ENCODE data around the gene KNG1. TPM values are rescaled to one million over a fixed set of nuclear protein-coding genes. Genes with fewer than 3 reads are reported as not detected.

The KNG1 gene
- total RNA-seq, 4 donors from 2014 or later, result 1.6 to 2.0 TPM; not detected in 2

GRCh38 chr3:186691676-186692075, 25.5 kb upstream of the KNG1 start:
- H3K27ac ChIP-seq, result no peak overlapping the region
- no peaks in the 10 kb centered on the region for H3K9me3 ChIP-seq
- H3K4me3 ChIP-seq, result no peak overlapping the region
- WGBS, 2 donors (ENCODE audit: low coverage in 1 of 2), result 85 to 100% methylated on average over 3 to 7 of the region's 7 CpGs
- DNase-seq, result no peak
- in situ Hi-C loops (cut with MboI; ENCODE audit: low pct_ligation_motif_present in 1 of 4, low pct_unique_long_range_greater_than_20kb in 1 of 4, low sequenced_read_pairs in 3 of 4), result no loop called here
- intact Hi-C loops (cut with DNase I; ENCODE audit: low total_unique reads), result no loop called here
- H3K36me3 ChIP-seq, result no peaks in the 10 kb centered on the region
- TF ChIP-seq POLR2A (IDR thresholded peaks at IDR 0.05) (no peak), CTCF (IDR thresholded peaks at IDR 0.05) (no peak), POLR2AphosphoS5 (IDR thresholded peaks at IDR 0.05) (no peak), EP300 (IDR thresholded peaks at IDR 0.05; ENCODE audit: low read depth) (no peak)
- no peaks in the 10 kb centered on the region for H3K27me3 ChIP-seq
- no peaks in the 10 kb centered on the region for H3K4me1 ChIP-seq

GRCh38 chr3:186693843-186694242, 23.3 kb upstream of the KNG1 start:
- TF ChIP-seq CTCF (IDR thresholded peaks at IDR 0.05) (no peak), EP300 (IDR thresholded peaks at IDR 0.05; ENCODE audit: low read depth) (no peak), POLR2AphosphoS5 (IDR thresholded peaks at IDR 0.05) (no peak), POLR2A (IDR thresholded peaks at IDR 0.05) (no peak)
- DNase-seq, result no peak
- intact Hi-C loops (cut with DNase I; ENCODE audit: low total_unique reads), result no loop called here
- H3K9me3 ChIP-seq, result no peaks in the 10 kb centered on the region
- no peaks in the 10 kb centered on the region for H3K27me3 ChIP-seq
- H3K36me3 ChIP-seq, result no peaks in the 10 kb centered on the region
- H3K4me3 ChIP-seq, result no peak overlapping the region
- H3K4me1 ChIP-seq, result no peaks in the 10 kb centered on the region
- in situ Hi-C loops (cut with MboI; ENCODE audit: low pct_ligation_motif_present in 1 of 4, low pct_unique_long_range_greater_than_20kb in 1 of 4, low sequenced_read_pairs in 3 of 4), result no loop called here
- WGBS, 2 donors (ENCODE audit: low coverage in 1 of 2), result 68 to 73% methylated on average over 3 of the region's 3 CpGs
- no peak overlapping the region for H3K27ac ChIP-seq

GRCh38 chr3:186694288-186695032, 22.7 kb upstream of the KNG1 start:
- in situ Hi-C loops (cut with MboI; ENCODE audit: low pct_ligation_motif_present in 1 of 4, low pct_unique_long_range_greater_than_20kb in 1 of 4, low sequenced_read_pairs in 3 of 4), result no loop called here

GRCh38 chr3:186696522-186696921, 20.6 kb upstream of the KNG1 start:
- TF ChIP-seq POLR2A (IDR thresholded peaks at IDR 0.05), result no peak
- no peak for TF ChIP-seq POLR2AphosphoS5 (IDR thresholded peaks at IDR 0.05)
- WGBS, 2 donors (ENCODE audit: low coverage in 1 of 2), result 87 to 100% methylated on average over 2 of the region's 2 CpGs
- no peaks in the 10 kb centered on the region for H3K4me1 ChIP-seq
- intact Hi-C loops (cut with DNase I; ENCODE audit: low total_unique reads) (no loop called here), in situ Hi-C loops (cut with MboI; ENCODE audit: low pct_ligation_motif_present in 1 of 4, low pct_unique_long_range_greater_than_20kb in 1 of 4, low sequenced_read_pairs in 3 of 4) (no loop called here)
- no peaks in the 10 kb centered on the region for H3K36me3 ChIP-seq
- no peaks in the 10 kb centered on the region for H3K27me3 ChIP-seq
- no peak overlapping the region for H3K4me3 ChIP-seq
- H3K9me3 ChIP-seq, result no peaks in the 10 kb centered on the region
- no peak overlapping the region for H3K27ac ChIP-seq
- no peak for DNase-seq

More at GRCh38 chr3:186694288-186695032, 22.7 kb upstream of the KNG1 start:
- Histone ChIP-seq H3K4me3 (no peak overlapping the region), H3K27me3 (no peaks in the 10 kb centered on the region), H3K36me3 (no peaks in the 10 kb centered on the region), H3K27ac (no peak overlapping the region), H3K9me3 (no peaks in the 10 kb centered on the region), H3K4me1 (no peaks in the 10 kb centered on the region)
- TF ChIP-seq CTCF (IDR thresholded peaks at IDR 0.05) (no peak), EP300 (IDR thresholded peaks at IDR 0.05; ENCODE audit: low read depth) (no peak), POLR2AphosphoS5 (IDR thresholded peaks at IDR 0.05) (no peak), POLR2A (IDR thresholded peaks at IDR 0.05) (no peak)
- 63 to 77% methylated on average over 3 to 6 of the region's 6 CpGs for WGBS, 2 donors (ENCODE audit: low coverage in 1 of 2)
- no peak for DNase-seq
- intact Hi-C loops (cut with DNase I; ENCODE audit: low total_unique reads), result no loop called here

Measured in transverse colon (tissue), 4 donors.